ENCODE results near the gene SMARCAL1. TPM values are rescaled to one million over a fixed set of nuclear protein-coding genes. Genes with fewer than 3 reads are reported as not detected.

Gene SMARCAL1
- total RNA-seq, 4 donors from 2014 or later: 13.5 to 28.2 (median 20.6) TPM

- H3K4me3 ChIP-seq: no peak overlapping the region
- no peaks in the 10 kb centered on the region for H3K9me3 ChIP-seq
- no peak for TF ChIP-seq POLR2AphosphoS5 (IDR thresholded peaks at IDR 0.05)
- TF ChIP-seq POLR2A (IDR thresholded peaks at IDR 0.05): no peak
- no peak for TF ChIP-seq EP300 (IDR thresholded peaks at IDR 0.05)
- TF ChIP-seq, protein P1, sequence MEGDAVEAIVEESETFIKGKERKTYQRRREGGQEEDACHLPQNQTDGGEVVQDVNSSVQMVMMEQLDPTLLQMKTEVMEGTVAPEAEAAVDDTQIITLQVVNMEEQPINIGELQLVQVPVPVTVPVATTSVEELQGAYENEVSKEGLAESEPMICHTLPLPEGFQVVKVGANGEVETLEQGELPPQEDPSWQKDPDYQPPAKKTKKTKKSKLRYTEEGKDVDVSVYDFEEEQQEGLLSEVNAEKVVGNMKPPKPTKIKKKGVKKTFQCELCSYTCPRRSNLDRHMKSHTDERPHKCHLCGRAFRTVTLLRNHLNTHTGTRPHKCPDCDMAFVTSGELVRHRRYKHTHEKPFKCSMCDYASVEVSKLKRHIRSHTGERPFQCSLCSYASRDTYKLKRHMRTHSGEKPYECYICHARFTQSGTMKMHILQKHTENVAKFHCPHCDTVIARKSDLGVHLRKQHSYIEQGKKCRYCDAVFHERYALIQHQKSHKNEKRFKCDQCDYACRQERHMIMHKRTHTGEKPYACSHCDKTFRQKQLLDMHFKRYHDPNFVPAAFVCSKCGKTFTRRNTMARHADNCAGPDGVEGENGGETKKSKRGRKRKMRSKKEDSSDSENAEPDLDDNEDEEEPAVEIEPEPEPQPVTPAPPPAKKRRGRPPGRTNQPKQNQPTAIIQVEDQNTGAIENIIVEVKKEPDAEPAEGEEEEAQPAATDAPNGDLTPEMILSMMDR (IDR thresholded peaks at IDR 0.05): no peak
- no peak overlapping the region for H3K27ac ChIP-seq
- H3K27me3 ChIP-seq: no peaks in the 10 kb centered on the region
- no peak for DNase-seq (ENCODE audit: low spot score in 2 of 2)
- H3K36me3 ChIP-seq: no peaks in the 10 kb centered on the region
- 91% methylated on average over 5 of the region's 5 CpGs for WGBS
- H3K4me1 ChIP-seq: no peaks in the 10 kb centered on the region
These were observed 24.0 kb upstream of the SMARCAL1 start for GRCh38 chr2:216388046-216388884.

DNA sequence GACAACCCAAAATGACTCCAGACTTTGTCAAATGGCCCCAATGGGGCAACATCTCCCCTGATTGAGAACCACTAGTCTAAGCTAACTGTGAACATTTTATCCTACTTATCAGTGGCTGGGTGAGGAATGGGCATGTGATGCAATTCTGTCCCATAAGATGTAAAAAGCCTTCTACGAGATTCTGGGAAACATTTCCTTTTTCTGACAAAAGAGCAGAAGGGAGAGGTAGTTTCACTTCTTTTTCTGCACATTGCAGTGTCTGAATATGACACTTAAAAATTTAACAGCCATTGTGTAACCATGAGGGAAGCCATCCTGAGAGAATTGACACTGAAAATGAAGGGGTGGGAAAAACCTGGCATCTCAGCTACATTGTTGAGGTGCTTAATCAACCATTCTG lies 22.7 kb upstream of the SMARCAL1 start:
- Histone ChIP-seq H3K36me3 (no peaks in the 10 kb centered on the region), H3K4me1 (no peaks in the 10 kb centered on the region), H3K27ac (no peak overlapping the region), H3K9me3 (no peaks in the 10 kb centered on the region), H3K27me3 (no peaks in the 10 kb centered on the region), H3K4me3 (no peak overlapping the region)
- 61% methylated on average over 1 of the region's 1 CpG for WGBS
- TF ChIP-seq, protein P1 (IDR thresholded peaks at IDR 0.05): no peak
- TF ChIP-seq POLR2A (IDR thresholded peaks at IDR 0.05) (no peak), POLR2AphosphoS5 (IDR thresholded peaks at IDR 0.05) (no peak), EP300 (IDR thresholded peaks at IDR 0.05) (no peak)
- DNase-seq (ENCODE audit: low spot score in 2 of 2): no peak

DNA sequence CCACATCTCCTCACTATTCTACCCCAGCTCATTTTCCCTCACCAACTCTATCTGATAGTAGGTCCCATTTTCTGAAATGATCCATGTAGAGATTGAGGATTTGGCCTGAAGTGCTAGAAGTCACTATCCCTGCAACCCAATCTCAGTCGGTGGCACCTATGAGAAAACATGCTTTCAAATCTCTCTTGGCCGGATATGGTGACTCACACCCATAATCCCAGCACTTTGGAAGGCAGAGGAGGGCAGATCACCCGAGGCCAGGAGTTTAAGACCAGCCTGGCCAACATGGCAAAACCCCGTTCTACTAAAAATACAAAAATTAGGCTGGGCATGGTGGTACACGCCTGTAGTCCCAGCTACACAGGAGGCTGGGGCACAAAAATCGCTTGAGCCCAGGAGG lies 20.9 kb upstream of the SMARCAL1 start:
- no peak overlapping the region for H3K4me3 ChIP-seq
- no peaks in the 10 kb centered on the region for H3K9me3 ChIP-seq
- no peaks in the 10 kb centered on the region for H3K4me1 ChIP-seq
- no peak for DNase-seq (ENCODE audit: low spot score in 2 of 2)
- no peaks in the 10 kb centered on the region for H3K36me3 ChIP-seq
- 75% methylated on average over 5 of the region's 6 CpGs for WGBS
- H3K27me3 ChIP-seq: no peaks in the 10 kb centered on the region
- TF ChIP-seq POLR2A (IDR thresholded peaks at IDR 0.05): no peak
- no peak for TF ChIP-seq EP300 (IDR thresholded peaks at IDR 0.05)
- no peak for TF ChIP-seq POLR2AphosphoS5 (IDR thresholded peaks at IDR 0.05)
- TF ChIP-seq, protein P1 (IDR thresholded peaks at IDR 0.05): no peak
- H3K27ac ChIP-seq: no peak overlapping the region

DNA sequence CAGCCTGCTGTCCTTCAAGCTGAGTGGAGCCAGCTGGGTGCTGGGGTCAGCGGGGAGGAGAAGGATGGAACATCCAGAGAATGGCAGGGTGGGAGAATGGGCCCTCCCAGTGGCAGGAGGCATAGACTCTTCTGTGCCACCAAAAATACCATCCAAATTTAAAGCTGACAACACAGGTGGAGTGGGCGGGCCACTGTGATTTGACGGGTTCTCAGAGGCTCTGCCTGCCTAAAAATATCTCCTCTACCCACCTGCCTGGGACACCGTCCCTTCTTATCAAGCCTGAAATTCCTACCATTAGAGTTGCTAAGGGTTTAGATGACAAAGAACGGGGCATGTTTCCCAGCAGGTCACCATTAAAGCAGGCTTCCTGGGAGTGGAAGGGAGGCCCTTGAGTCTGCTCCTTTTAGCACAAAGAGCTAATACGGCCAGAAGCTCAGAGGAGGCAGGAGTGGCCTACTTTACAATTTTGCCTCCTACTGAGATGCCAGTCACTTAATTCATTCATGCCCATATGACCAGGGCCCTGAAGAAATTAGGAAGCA lies 20.2 kb upstream of the SMARCAL1 start:
- no peak for TF ChIP-seq POLR2A (IDR thresholded peaks at IDR 0.05)
- TF ChIP-seq POLR2AphosphoS5 (IDR thresholded peaks at IDR 0.05): no peak
- no peak for TF ChIP-seq EP300 (IDR thresholded peaks at IDR 0.05)
- TF ChIP-seq, protein P1 (IDR thresholded peaks at IDR 0.05): no peak
- WGBS: 86% methylated on average over 6 of the region's 6 CpGs

More for the DNA sequence above, 20.2 kb upstream of the SMARCAL1 start:
- H3K9me3 ChIP-seq: no peaks in the 10 kb centered on the region
- H3K4me3 ChIP-seq: no peak overlapping the region
- no peak overlapping the region for H3K27ac ChIP-seq
- DNase-seq (ENCODE audit: low spot score in 2 of 2): no peak
- H3K4me1 ChIP-seq: no peaks in the 10 kb centered on the region
- no peaks in the 10 kb centered on the region for H3K27me3 ChIP-seq
- H3K36me3 ChIP-seq: no peaks in the 10 kb centered on the region
